HG03103 (cell line): ENCODE results near the gene COQ4.
"Not testable (repeated sequence)": the region's sequence is repeated elsewhere in the genome, so short reads cannot be mapped to it uniquely, and the experiment has no call there.

ENCODE experiments used
- ATAC-seq: cut with Tn5 transposase; IDR thresholded peaks from one replicate; pipeline ENCODE4 v1.9.1; 2021; ENCODE audit warnings: low read depth; ENCODE audit not compliant: unreplicated experiment

The COQ4 gene

DNA sequence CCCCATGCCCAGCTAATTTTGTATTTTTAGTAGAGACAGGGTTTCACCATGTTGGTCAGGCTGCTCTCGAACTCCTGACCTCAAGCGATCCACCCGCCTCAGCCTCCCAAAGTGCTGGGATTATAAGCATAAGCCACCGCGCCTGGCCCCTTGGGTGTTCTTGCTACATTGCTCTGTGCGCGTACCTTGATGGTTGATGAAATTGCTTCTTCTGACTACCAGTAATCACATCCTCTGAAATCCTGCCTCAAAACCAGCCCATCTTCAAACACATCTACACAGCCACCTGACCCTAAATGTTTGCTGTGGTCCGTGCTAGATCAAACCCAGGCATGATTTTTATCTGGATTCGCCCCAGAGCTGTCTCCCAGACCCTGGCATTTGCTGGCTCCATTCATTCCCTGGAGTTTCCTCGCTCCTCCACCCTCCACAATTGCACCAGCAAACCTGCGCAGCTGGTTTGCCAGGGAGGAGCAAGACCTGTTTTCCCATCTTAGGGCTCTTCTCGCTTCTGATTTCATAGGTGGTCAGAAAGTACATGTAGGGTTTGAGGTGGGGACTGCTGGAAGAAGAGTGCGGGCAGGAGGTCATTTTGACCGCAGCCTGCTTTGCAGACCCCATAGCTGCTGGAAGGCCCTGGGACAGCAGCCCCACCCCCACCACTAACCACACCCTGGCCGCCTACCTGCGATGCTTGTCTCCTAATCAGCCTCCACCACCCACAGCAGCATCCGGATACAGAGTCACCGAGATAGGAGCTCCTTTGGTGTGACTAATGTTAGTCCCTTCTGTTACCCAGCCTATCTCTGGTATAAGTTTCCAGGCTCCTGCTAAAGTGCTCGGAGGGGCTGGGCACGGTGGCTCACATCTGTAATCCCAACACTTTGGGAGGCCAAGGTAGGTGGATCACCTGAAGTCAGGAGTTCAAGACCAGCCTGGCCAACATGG, 23.8 kb upstream of the COQ4 start:
- no peak for ATAC-seq

DNA sequence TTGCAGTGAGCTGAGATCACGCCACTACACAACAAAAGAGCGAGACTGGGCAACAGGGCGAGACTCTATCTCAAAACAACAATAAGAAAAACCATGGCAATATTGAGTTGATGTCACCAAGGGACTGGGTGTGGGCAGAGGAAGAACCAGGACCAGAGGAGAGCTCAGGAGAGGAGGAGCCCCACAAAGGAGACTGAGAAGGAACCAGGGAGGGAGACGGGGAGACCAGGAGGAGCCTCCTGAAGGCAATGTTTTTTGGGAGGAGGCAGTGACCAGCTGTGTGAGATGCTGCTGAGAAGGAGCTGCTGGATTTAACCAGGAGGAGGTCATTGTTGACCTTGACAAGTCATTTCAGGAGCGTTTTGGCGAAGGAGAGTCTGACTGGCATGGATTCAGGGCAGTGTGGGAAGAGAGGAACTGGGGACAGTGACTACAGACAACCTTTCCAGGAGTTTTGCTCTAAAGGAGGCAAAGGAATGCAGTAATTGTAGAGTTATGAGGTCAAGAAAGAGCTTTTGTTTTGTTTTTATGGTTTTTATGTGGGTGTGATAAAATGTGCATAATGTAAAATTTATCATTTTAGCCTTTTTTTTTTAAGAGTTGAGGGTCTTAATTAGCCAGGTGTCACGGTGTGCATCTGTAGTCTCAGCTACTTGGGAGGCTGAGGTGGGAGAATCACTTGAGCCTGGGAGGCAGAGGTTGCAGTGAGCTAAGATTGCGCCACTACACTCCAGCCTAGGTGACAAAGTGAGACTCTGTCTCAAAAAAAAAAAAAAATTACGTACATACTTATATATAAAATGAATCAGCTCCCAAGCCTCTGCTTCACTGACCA, 18.3 kb upstream of the COQ4 start:
- ATAC-seq = no peak

DNA sequence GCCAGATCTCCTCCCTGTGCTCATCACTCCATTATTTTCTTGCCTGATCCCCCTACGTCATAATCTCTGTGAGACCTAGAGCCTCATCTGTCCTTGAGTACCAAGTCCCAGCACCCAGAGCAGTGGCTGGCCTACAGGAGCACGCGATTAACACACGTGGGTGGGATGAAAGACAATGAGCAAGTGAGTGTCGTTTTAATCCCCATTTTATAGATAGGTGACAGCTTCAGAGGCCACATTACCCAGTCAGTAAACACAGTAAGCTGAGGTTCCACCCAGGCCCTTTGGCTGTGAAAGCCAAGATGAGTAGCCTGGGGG, 17.7 kb upstream of the COQ4 start:
- ATAC-seq = no peak

DNA sequence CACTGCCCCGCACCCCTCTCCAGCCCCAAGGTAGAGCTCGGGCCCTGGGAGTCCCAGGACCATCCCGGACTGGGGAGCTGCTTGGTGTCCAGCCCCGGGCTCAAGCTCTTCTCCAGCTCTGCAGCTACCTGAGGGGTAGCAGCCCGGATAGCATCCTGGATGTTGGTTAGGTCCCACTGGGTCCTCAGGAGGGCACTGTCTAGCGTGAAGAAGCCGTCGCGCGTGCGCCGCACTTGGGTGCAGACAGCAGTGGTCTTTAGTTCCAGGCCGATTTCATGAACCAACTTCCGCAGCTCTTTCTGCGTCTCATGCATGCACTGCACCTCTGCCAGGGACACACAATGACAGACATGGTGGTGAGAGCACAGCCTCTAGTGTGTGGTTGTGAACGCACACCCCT, 13.1 kb upstream of the COQ4 start:
- no peak for ATAC-seq

DNA sequence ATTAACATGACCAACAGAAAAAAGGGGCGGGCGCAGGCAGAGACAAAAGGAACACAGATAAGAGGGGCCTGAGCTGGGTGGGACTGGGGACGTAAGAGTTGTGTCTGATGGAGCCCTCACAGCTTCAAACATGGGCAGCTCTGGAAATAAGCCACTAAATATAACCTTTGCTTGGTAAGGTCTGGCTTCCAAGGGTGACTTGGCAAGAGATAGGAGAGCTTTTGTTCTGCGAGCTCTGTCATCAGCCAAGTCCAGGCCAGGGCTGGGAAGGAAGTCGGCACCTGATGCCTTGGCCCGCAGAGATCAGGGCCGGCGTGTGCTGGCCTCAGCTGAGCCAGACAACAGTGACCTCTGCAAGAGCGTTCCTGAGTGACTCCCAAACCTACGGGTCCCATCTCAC, 12.2 kb upstream of the COQ4 start:
- ATAC-seq = no peak

DNA sequence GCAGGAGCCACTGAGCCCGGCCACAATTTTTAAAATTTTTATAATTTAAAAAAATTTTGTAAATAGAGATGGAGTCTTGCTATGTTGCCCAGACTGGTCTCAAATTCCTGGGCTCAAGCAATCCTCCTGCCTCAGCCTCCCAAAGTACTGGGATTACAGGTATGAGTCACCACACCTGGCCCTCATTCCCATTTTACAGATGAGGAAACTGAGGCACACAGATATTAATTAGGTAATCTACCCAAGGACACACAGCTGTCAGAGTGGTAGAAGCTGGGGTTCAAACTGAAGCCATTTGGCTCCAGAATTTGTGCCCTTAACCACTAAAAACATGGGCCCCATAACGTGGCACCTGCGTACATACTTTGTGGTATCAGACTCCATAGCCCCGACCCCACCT, 7.9 kb upstream of the COQ4 start:
- no peak for ATAC-seq

DNA sequence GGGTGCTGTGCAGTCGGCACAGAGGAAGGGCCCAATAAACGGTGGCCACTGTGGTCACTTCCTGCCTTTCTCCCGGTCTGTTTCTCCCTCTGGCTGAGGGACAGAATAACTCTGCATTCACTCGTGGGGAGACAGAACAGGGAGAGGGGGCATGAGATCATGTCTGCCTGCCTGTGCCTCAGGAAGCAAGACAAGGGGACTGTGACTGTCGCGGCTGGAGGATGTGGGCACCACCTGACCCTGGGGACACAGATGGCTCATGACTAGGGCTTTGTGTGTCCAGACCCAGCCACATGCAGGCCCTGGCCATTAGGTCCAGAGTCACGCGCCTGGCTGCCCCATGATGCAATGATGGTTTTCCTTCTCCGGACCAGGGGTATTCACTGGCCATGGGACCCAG, 6.2 kb upstream of the COQ4 start:
- ATAC-seq = no peak

DNA sequence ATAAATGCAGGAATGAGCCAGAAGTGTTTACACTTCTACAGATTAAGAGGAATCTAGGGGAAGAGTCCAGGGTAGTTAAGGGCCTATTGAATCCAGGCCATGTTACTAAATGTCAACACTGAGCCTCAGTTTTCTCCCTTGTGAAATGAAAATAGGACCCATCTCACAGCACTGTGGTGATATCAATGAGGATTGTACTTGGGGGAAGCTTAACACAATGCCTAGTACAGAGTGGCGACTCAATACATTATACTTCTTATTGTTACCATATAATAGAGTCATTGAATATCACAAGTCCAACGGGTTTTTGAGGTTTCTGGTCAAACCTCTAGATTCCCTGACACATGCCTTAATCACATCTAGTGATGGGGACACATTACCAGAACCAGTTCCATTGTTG, 5.0 kb upstream of the COQ4 start:
- ATAC-seq = no peak

DNA sequence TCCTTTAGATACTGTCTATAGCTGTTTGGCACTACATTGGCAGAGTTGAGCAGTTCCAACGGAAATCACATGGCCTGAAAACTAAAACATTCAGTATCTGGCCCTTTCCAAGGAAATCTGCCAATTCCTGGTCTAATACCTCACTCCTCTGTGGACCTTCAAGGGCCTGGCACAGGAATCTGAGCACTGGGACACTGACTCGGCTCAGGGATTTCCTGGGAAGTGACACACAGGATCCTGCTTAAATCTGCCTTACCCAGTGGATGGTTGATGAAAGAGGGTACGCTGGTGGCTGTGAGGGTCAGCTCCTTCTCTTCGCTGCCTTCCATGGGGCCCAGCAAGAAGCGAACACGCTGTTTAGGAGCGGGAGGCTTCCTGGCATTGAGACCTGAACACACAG, 1.3 kb upstream of the COQ4 start:
- ATAC-seq = no peak

DNA sequence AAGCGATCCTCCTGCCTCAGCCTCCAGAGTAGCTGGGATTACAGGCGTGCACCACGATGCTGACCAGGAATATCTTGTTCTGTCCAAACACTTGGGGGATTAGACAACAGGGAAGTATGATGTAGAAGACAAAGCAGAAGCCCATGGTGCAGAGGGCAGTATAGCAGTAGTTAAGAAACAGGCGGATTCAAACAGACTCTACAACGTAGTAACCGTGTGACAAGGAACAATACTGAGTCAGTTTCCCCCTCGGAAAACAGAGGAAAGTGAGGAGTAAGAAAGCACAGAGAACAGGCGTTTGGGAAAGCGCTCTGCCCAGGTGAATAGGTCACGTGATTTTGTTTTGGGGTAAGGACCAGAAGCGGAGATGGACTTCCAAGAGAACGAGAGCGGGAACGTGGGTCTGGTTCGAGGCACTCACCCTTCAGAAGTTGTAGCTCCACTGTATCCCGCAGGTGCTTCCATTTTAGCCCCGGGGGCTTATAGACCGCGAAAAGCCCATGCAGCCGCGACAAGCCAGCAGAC, 698 bp upstream of the COQ4 start:
- peak; percentile 9 for ATAC-seq

DNA sequence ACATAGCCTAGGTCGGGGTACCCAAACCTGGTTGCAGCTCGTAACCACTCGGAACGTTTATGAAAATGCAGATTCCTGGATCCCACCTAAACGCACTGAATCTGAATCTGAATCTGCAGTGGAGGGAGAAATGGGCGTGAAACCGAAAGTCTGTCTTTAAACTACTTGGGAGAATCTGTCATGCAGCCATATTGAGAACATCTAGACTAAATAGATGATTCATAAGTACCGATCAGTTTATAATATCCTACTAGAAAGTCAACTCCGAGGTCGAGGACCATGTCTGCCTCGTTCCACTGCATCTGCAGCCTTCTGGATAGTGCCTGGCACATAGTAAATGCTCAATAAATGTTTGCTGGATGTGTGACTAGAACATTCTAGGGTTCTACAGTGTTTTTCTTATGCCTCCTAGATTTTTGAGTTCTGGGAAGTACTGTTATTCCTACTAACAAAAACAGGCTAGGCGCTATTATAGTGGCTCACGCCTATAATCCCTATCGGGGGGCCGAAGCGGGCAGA, 632 bp downstream of the COQ4 start:
- no peak for ATAC-seq

DNA sequence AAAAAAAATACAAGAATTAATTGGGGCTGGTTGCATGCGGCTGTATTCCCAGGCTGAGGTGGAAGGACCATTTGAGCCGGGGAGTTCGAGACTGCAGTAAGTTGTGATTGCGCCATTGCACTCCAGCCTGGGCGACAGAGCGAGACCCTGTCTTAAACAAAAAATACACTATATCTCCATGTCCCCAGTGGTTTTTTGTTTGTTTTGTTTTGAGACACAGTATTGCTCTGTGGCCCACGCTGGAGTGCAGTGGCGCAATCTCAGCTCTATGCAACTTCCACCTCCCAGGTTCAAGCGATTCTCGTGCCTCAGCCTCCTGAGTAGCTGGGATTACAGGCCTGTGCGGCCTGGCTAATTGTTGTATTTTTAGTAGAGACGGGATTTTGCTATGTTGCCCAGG, 1.2 kb downstream of the COQ4 start:
- ATAC-seq = no peak

DNA sequence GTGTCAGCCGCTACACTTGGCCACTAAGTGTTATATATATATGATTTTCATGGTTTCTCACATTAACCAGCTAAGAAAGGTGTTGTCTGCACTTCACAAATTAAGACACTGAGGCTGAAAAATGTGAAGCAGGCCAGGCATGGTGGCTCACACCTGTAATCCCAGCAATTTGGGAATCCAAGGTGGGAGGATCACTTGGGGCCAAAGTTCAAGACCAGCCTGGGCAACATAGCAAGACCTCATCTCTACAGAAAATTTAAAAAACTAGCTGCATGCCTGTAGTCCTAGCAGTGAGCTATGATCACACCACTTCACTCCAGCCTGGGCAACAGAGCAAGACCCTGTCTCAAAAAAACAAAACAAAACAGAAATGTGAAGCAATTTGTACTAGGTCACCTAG, 1.8 kb downstream of the COQ4 start:
- no peak for ATAC-seq

DNA sequence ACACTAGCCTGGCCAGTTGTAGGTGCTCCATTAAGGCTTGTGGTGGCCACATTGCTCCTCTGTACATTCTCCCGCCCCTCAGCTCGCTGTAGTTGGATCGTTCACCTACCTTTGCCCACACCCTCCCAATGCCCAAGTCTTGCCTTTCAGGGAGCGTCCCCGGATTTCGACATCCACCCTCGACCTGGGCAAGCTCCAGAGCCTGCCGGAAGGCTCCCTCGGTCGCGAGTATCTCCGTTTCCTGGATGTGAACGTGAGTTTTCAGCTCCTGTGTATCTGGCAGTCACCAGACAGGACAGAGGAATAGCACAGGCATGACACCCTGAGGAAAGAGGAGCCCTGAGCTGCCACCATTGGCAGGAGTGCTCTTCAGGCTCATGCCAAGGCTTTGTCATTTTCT, 3.0 kb downstream of the COQ4 start:
- ATAC-seq = no peak

DNA sequence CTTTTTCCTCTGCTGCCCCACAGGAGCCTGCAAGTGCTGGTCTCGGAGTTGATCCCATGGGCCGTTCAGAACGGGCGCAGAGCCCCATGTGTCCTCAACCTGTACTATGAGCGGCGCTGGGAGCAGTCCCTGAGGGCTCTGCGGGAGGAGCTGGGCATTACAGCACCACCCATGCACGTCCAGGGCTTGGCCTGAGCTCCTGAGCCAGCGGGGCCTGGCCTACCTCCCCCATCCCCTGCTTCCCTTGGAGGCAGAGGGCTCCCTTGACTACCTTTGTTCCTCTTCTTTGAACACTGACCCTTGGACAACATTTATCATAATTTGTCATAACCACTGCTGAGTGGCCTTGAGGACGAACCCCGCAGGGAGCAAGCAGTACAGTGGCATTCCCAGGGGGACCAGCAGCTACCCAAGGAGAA, 10.8 kb downstream of the COQ4 start:
- ATAC-seq = no peak

DNA sequence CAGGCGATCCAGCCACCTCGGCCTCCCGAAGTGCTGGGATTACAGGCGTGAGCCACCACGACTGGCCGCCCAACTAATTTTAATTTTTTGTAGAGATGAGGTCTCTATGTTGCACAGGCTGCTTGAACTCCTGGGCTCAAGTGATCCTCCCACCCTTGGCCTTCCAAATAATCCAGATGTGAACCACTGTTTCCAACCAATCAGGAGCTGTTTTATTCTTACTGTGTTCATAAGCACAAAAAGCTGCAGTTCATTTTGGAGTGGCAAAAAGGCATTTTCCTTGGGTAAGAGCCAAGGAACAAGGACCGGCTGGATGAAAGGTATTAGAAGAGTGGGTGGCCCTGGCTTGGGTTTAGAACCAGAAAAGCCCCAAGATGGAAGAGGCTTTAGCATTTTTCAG, 12.5 kb downstream of the COQ4 start:
- no peak for ATAC-seq

DNA sequence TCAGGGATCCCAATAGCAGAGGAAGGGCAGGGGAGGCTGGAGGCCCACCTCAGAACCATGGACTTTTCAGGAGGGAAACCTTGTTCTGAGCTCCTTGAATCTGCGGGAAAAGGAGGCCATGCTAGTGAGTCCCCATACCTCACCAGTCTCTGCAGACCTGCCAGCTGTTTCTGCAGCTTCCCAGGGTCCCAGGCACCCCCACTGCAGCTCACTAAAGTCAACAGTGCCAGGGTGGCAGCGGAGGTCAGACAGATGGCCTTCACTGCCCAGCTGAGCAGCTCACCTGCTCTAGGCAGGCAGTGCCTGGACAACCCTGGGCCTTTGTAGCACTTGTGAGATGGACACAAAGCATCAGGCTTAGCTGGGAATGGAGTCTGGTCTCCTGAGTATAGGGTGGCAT, 13.3 kb downstream of the COQ4 start:
- no peak for ATAC-seq

DNA sequence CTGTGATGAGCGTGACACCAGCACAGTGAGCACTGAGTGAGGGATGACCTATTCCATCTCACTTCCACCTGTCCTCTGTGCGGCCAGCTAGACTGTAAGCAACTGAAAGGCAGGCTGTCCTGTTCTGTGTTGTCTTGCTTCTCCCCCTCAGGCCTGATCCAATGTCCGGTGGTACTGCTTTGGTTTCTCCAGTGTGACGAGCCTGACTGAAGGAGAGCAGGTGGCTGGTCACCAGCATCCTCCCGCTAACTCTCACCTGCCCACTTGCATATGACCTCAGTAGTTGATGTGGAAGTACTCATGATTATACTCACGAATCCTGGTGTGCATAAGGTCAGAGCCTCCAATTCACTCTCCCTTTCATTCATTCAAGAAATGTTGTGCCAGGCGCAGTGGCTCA, 15.3 kb downstream of the COQ4 start:
- ATAC-seq = no peak

DNA sequence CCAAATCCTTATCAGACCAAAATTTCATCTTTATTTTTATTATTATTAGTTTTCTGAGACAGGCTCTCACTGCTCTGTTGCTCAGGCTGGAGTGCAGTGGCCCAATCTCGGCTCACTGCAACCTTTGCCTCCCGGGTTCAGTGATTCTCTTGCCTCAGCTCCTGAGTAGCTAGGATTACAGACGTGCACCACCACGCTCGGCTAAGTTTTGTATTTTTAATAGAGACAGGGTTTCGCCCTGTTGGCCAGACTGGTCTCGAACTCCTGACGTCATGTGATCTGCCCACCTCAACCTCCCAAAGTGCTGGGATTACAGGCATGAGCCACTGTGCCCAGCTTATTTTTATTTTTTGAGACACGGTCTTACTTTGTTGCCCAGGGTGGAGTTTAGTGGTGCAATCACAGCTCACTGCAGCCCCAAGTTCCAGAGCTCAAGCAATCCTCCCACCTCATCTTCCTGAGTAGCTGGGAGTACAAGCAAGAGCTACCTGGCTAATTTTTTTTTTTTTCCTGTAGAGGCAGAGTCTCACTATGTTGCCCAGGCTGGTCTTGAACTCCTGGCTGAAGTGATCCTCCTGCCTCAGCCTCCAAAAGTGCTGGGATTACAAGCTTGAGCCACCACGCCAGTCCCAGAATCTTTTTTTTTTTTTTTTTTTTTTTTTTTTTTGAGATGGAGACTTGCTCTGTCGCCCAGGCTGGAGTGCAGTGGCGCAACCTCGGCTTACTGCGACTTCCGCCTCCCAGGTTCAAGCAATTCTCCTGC, 16.4 kb downstream of the COQ4 start:
- ATAC-seq = not testable (repeated sequence)

DNA sequence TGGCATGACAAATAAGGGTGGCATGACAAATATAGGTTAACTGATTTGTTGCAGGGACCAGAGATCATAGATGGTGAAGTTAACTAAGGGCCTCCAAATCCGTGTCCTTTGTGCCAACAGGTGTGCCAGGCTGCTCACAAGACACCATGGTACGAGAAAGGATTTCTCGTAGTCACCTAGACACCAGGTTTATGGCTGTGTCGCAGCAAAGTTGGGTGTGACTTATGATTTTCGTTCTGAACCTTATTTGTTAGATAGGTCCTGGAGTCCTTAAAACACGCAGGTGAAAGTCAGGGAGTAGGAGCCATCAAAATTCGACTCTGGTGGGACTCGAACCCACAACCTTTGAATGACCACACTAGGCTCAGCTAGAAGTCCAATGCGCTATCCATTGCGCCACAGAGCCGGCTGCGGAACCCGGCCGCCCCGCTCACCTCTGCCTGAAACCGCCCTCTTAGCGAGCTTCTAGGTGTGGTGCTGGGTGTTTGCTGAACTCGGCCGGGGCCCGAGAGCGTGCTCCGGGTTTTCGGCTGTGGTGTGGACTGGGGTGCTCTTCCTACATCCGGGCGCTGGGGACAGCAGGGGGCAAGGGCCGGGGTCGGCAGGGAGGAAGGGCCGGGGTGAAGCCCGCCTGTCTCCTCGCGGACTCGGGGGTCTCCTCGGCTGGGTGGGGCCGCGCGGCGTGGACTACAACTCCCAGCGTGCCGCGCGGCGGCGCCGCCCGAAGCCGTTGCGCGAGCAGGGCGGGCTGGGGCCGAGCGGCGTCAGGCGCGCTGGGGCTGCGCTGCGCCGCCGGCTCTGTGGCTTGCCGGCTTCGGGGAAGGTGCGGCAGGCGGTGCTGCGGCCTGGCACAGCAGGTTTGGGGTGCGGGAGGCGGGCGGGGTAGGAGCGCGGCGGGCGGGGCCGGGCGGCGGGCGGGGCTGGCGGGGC, 17.4 kb downstream of the COQ4 start, which contains the start of gene SLC27A4:
TSS of gene SLC27A4 (plus strand) at position 767 of the 930 bp plus-strand sequence. CDS start 2,606 bp downstream, outside the sequence.
- ATAC-seq = peak; percentile 73
